NCI-H446 (cell line): Measurements from ENCODE around the gene SEMA3D.

Experiments used
- DNase-seq, 2 experiments: peaks; one replicate each; lab custom pipeline; 2025; lab: John Stamatoyannopoulos, UW

Gene SEMA3D

GRCh38 chr7:85186521-85187241 is at the start of gene SEMA3D:
Gene SEMA3D (minus strand): TSS chr7:85187056. CDS start chr7:85121891, 65,165 bp downstream.
- peak; percentile 45 to 83 for DNase-seq

- DNase-seq = no peak
Observed at GRCh38 chr7:85234730-85235129, 47.9 kb upstream of the SEMA3D start.

- DNase-seq = no peak
Observed at GRCh38 chr7:85232068-85232467, 45.2 kb upstream of the SEMA3D start.

GRCh38 chr7:85230623-85231022 is 43.8 kb upstream of the SEMA3D start:
- no peak for DNase-seq

- no peak for DNase-seq
Observed at GRCh38 chr7:85229544-85229943, 42.7 kb upstream of the SEMA3D start.

GRCh38 chr7:85226361-85227085 is 39.7 kb upstream of the SEMA3D start:
- DNase-seq = no peak

- no peak for DNase-seq
Observed at GRCh38 chr7:85224171-85224570, 37.3 kb upstream of the SEMA3D start.

- no peak for DNase-seq
Observed at GRCh38 chr7:85222522-85222921, 35.7 kb upstream of the SEMA3D start.

GRCh38 chr7:85221796-85222195 is 34.9 kb upstream of the SEMA3D start:
- DNase-seq = no peak

GRCh38 chr7:85220651-85221050 is 33.8 kb upstream of the SEMA3D start:
- DNase-seq = no peak

GRCh38 chr7:85220023-85220422 is 33.2 kb upstream of the SEMA3D start:
- DNase-seq = no peak

- DNase-seq = no peak
Observed at GRCh38 chr7:85217085-85217484, 30.2 kb upstream of the SEMA3D start.

- no peak for DNase-seq
Observed at GRCh38 chr7:85215098-85215497, 28.2 kb upstream of the SEMA3D start.

- no peak for DNase-seq
Observed at GRCh38 chr7:85213500-85213899, 26.6 kb upstream of the SEMA3D start.

- no peak for DNase-seq
Observed at GRCh38 chr7:85205754-85206153, 18.9 kb upstream of the SEMA3D start.

GRCh38 chr7:85204496-85204895 is 17.6 kb upstream of the SEMA3D start:
- no peak for DNase-seq

- DNase-seq = no peak
Observed at GRCh38 chr7:85204061-85204460, 17.2 kb upstream of the SEMA3D start.

GRCh38 chr7:85201209-85201608 is 14.4 kb upstream of the SEMA3D start:
- no peak for DNase-seq

GRCh38 chr7:85196696-85197095 is 9.8 kb upstream of the SEMA3D start:
- DNase-seq = no peak

GRCh38 chr7:85191383-85191782 is 4.5 kb upstream of the SEMA3D start:
- peak in 1 of 2 experiments; percentile 15 for DNase-seq

GRCh38 chr7:85186083-85186520 is 754 bp downstream of the SEMA3D start:
- DNase-seq = peak in 1 of 2 experiments; percentile 25

GRCh38 chr7:85185424-85186082 is 1.3 kb downstream of the SEMA3D start:
- peak; percentile 3 to 29 for DNase-seq
